ENCODE measurements around the gene RASAL2.
"Not testable (repeated sequence)": the region's sequence is repeated elsewhere in the genome, so short reads cannot be mapped to it uniquely, and the experiment has no call there.

Gene RASAL2

GRCh38 chr1:178241057-178241456 lies 147.2 kb downstream of the RASAL2 start:
- no peak for DNase-seq

DNA sequence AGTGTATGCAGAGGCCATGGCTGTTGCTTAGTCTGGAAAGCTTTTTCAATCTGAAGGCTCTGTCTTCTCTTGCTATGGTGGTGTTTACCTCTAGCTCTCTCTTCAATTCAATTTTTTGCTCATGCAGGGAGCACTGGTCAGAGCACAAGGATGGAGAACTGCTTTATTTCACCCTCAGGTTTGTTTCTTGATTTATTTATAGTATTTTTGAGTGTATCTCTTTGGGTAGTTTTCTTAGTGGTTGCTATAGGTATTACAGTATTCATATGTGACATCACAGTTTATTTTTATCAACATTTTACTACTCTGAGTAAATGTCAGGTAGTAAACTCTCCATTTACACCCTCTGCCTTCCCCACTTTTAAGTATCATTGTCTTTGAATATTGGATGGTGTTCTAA lies 147.9 kb downstream of the RASAL2 start:
- no peak for DNase-seq

- no peak for DNase-seq
These were observed 149.2 kb downstream of the RASAL2 start for GRCh38 chr1:178243119-178243518.

GRCh38 chr1:178243890-178244289 lies 150.0 kb downstream of the RASAL2 start:
- DNase-seq = no peak

DNA sequence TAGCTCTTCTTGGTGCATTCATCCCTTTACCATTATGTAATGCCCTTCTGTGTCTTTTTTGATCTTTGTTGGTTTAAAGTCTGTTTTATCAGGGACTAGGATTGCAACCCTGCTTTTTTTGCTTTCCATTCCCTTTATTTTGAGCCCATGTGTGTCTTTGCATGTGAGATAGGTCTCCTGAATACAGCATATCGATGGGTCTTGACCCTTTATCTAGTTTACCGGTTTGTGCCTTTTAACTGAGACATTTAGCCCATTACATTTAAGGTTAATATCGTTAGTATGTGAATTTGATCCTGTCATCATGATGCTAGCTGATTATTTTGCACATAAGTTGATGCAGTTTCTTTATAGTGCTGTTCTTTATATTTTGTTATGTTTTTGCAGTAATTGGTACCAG lies 154.4 kb downstream of the RASAL2 start:
- DNase-seq = not testable (repeated sequence)

GRCh38 chr1:178253581-178253980 lies 159.7 kb downstream of the RASAL2 start:
- not testable (repeated sequence) for DNase-seq

DNA sequence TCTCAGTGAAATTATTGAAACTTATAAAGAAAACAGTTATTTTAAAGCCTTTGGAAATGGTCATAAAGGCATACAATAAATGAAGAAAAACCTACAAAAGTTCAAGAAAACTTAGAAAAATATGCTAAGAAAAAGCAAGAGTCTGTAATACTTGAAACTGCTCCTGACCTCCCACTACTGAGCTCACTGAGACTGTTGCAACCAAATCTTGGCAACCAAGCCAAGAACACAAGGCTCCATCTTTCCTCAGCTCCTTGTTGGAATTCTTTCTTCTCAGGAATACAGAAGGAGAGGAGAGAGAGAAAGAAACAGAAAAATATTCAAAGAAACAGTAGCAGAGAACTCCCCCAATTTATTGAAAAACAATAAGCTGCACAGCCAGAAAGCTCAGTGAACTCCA lies 160.5 kb downstream of the RASAL2 start:
- DNase-seq = no peak

DNA sequence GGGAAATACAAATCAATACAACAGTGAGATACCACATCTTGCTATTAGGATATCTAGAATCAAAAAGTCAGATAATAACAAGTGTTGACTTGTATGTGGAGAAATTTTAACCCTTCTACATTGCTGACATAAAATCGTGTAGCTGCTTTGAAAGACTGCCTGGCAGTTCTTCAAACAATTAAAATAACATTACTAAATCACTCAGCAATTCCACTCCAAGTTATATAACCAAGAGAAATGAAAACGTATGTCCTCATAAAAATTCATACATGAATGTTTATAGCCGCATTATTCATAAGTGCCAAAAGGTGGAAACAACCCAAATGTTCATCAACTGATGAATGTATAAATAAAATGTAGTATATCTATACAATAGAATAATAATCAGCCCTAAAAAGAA lies 164.6 kb downstream of the RASAL2 start:
- DNase-seq = no peak

GRCh38 chr1:178262120-178262500 lies 168.2 kb downstream of the RASAL2 start:
- no peak for DNase-seq

GRCh38 chr1:178263341-178263740 lies 169.4 kb downstream of the RASAL2 start:
- no peak for DNase-seq

DNA sequence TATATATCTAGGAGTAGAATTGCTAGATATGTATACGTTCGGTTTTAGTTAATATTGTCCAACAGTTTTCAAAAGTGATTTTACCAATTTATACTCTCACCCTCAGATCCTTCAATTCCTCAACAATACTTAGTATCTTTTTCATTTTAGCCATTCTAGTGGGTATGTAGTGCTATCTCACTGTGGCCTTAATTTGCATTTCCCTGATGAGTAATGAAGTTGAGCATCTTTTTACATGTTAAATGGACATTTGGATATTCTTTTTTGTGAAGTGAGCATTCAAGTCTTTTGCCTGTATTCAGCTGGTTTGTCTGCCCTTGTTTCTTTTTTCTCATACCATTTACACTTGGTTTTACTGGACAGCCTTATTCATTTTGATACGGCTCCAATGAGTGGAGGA lies 172.2 kb downstream of the RASAL2 start:
- DNase-seq = no peak

DNA sequence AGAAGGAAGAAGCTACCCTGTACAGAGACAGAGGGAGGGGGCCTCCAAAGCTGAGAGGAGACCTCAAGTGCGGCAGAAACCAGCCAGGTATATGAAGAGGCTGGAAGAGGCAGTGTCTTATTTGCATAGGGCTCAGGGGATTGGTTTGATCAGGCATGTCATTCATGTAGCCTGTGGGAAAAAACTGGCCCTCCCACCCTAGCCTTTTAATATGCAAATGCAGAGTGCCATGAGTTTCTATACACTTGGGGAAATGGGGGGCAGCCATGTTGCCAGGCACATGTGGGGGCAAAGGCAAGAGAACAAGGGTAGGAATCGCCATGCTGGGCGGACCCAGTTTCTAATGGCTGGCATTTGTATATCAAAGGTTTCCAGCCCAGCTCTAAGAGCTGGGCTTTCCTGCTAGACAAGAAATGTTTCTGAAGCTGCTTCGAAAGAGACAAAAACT lies 172.7 kb downstream of the RASAL2 start:
- no peak for DNase-seq

- no peak for DNase-seq
These were observed 173.8 kb downstream of the RASAL2 start for GRCh38 chr1:178267646-178268094.

DNA sequence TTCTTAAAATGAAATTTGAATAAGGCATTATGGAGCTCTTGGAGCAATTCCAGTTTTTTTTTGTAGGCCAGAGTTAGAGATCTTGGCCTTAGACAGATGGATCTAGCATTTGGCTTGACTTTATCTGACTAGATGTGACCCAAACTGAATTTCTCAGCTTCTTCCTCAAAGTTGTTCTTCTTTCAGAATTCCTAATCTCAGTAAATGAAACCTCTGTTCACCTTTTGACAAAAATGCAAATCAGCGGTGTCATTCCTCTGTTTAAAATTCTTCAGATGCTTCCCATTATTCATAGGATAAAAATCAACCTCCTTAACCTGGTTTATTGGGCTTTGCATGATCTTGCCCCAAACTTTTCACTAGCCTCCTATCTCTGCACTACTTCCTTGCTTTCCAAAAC lies 177.6 kb downstream of the RASAL2 start:
- DNase-seq = no peak

GRCh38 chr1:178273707-178274410 lies 180.0 kb downstream of the RASAL2 start:
- DNase-seq = no peak

DNA sequence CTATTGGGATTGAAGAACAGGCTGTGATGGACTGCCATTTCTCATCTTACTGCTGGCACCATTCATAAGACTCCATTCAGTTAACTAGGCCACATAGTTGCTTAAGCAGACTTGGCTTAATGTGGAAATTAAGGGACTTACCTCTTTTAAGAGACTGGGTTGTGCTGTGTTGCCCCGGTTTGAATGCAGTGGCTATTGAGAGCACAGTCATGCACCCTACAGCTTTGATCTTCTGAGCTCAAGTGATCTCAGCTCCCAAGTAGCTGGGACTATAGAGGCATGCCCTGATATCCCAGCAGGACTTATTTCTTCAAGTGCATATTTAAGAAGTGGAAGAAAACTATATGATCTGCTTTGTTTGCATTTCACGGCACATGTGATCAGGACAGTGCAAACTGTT lies 181.1 kb downstream of the RASAL2 start:
- DNase-seq = no peak

DNA sequence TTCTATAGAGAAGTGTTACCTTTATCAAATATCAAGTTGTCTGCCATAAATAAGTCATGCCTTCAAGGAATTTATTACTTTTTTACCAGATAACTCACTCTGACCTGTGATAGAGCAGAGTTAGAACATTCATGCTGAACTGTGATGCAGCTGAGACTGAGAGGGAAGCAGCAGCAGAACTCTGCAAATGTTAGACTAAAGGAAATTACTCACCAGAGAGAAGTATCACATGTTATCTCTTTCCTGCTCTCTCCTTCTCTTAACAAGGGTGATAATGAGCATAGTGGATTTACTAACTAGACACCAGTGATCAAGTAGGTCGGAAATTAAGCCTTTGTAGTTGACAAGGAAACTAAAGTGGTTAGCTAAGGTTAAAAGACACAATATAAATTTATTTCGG lies 181.6 kb downstream of the RASAL2 start:
- no peak for DNase-seq

GRCh38 chr1:178277793-178278530 lies 184.1 kb downstream of the RASAL2 start:
- DNase-seq = no peak

DNA sequence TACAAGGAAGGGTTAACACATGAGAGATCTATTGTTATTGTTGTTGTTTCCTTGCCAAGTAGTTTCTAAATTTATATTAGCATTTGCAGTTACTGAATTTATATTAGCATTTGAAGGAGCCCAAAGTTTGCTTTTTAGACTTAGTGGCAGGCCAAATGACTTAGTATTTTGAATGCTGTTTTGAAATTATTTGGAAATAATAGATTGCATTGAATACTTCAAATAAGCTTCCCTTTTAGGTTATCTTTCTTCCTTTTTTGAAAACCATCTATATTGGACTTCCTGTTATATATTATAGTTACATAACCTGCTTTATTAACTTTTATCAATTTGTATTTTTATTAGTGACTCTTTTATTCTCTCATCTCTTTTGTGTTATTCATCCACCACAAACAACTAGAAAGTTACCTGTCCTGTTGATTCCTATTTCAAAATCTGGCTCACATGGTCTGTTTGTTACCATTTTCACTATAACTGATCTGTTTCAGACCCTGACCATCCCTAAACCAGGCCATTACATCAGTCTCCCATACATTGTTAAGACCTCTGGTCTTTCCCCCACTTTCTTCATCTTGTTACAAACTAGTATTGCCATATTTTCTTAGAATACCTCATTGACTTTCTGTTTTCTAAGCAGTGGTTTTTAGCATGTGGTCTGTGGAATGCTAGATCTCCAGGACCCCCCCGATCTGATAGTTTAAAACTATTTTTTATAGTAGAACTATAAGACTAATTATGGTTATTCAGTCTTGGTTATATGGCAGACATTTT lies 185.2 kb downstream of the RASAL2 start:
- no peak for DNase-seq

- peak; percentile 26 for DNase-seq
These were observed 189.1 kb downstream of the RASAL2 start for GRCh38 chr1:178282949-178283367.

- no peak for DNase-seq
These were observed 189.5 kb downstream of the RASAL2 start for GRCh38 chr1:178283409-178283808.

GRCh38 chr1:178284058-178284457 lies 190.2 kb downstream of the RASAL2 start:
- DNase-seq = no peak

DNA sequence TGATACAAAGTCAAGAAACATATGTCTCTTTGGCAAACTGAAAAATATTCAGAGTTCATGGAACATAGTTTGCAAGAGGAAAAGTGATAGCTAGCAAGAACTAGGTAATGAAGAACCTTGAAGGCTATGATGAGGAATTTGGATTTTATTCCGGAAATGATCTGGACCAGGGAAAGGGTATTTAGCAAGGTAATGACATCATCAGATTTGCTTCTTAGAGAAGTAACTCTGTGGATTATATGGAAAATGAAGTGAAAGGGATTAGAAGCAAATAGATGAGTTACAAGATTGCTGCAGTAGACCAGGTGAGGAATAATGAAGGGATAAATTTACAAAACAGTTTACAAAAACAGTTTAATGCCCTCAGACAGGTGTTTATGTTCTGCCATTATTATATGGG lies 197.3 kb downstream of the RASAL2 start:
- DNase-seq = no peak

DNA sequence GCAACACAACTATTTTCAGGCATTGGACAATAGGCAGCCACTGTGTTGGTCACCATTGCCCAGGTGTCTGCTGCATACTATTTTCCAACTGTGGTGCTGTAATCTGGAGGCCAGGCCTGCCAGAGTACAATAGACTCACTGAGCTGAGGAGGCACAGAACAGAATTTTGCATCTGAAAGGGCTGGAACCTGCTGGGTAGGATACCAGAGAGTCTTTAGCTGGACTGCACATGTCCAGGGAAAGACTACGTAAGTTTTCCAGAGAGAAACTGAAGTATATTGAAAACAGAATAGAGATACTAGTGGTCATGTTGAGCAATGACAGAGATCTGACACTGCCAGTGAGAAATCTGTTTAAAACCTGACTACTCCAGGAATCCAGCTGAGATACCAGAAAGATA lies 200.8 kb downstream of the RASAL2 start:
- no peak for DNase-seq

All from COR-L47 (cell line).